GM21447 (cell line): ENCODE results near the gene RNF130.
"Not testable (repeated sequence)": the region's sequence is repeated elsewhere in the genome, so short reads cannot be mapped to it uniquely, and the experiment has no call there.

Source experiments
- ATAC-seq: cut with Tn5 transposase; IDR thresholded peaks from one replicate; pipeline ENCODE4 v1.9.1; 2021; ENCODE audit not compliant: unreplicated experiment

The RNF130 gene

DNA sequence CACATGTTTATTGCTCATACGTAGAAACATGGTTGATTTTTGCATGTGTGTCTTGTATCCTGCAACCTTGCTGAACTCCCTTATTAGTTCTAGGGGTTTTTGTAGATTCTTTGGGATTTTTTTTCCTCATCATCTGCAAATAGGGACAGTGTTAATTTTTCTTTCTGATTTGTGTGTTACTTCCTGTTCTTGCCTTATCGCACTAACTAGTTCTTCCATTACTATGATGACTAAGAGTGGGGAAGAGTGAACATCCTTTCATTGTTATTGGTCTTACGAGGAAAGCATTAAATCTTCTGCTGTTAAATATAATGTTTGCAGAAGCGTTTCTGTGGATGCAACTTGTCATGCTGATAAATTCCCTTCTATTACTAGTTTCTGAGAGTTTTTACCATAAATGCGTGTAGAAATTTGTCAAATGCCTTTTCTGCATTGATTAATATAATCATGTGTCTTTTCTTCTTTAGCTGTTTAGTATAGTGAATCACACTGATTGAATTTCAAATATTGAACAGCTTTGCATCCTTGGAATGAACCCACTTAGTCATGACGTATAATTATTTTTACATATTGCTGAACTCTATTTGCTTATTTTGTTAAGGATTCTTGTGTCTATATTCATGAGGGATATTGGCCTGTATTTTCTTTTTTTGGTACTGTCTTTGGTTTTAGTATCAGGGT, 32.1 kb upstream of the RNF130 start:
- no peak for ATAC-seq

DNA sequence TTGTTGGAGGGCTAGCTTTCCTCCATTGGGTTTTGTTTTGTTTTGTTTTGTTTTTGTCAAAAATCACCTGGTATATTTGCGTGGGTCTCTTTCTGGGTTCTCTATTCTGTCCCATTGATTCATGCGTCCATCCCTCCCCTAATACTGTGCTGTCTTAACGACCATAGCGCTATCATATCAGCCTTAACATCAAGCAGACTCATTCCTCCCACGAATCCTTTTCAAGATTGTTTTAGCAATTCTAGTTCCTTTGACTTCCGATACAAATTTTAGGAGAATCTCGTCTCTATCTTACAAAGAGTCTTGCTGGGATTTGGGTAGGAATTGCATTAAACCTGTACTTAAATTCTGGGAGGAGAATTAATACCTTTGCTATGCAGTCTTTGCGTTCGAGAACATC, 31.1 kb upstream of the RNF130 start:
- no peak for ATAC-seq

DNA sequence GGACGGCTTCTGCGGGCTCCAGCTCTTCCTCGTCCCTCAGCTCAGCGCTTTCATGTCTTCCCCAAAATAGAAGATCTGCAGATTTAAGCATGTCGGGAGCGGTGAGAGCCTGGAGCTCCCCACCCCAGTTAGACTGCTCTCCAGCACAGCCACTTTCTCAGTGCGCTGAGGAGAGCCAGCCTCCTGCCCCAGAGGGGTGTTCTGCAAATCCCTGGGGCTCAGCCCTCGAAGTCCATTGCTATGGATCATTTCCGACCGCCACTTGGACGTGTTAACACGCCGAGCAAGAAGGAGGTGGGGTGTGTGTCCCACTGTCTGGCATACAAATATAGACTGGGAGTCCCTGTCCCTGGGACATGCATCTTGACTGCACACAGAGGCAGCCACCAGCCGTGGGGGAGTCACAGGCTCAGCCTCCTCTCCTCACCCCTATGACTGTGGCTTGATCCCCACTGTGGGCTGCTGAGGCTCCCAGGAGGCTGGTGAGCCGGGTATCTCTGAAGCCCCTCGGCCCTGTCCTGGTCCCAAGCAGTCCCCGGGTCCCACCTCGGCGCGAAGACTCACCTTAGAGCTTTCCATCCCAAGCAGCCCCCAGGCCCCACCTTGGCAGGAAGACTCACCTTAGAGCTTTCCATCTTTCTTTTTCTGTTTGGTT, 30.0 kb upstream of the RNF130 start:
- ATAC-seq = no peak

DNA sequence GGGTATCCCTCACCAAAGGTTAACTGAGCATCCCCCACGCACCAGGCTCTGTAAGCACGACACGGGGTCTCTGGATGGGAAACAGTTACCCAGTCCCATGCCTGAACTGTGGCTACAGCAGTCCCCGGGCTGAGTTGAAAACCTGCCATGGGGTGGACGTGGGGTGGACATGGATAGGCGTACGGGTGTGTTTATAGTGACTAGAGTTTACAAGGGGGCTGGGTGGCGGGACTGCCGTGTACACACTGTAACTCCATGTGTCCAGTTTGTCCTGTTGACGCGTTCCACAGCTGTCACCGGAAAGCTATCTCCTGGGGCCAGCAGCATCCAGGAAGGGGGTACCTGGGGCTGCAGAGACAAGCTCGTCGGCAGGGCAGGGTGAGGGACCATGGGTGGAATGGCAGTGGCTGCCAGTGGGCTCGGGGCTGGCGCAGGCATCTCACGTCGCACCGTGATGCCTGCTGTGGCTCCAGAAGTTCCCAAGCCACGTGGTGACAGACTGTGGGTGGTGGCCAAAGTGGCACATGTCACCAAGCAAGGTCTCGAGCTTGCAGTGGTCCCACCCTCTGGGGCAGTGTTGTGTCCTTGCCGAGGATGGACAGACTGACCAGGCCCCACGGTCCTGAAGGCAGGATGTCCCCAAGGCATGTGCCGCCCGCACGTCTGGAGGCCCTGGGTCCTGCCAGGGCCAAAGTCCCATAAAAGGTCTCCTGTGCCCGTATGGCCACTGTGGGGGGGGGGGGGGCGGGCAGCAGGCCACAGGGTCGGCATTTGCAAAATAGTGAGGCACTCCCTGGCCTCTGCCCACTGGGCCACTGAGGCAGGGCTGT, 29.3 kb upstream of the RNF130 start:
- ATAC-seq = no peak

DNA sequence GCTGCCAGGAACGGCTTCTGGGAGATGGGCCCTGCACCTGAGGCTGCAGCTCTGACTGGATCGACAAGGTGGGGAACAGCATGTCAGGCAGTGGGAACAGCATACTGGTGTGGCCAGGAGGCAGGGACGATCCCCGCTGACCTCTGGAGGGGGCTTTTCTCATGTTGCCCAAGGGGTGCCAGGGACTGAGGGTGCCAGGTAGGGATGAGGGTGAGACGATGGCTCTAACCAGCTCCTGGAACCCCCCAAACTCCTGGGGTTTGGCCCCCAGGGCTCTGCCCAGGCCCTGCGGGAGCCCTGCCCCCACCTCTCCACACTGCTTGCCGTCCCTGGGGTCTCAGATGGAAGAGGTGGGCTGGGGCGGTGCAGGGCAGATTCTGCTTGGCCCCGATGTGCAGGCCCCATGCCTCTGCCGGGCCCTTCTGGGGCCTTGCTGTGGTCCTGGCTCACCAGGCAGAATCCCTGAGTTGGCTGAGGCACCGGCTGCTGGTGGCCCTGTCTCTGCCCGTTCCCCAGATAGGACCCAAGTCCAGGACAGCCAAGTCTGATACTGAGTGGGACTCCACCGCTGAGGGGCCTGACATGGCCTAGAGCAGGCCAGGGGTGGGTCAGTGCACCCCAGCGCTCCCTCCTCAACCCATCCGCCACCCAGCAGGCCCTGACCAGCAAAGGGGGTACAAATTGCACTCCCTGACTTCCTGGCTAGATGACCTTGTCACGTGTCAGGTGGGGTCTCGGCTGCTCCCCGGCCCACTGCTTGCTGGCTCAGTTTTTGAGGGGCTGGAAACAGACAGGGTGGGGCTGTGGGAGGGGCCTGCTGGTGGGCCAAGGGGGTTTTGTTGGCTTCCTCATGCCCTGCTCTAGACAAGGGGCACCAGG, 28.4 kb upstream of the RNF130 start:
- no peak for ATAC-seq

DNA sequence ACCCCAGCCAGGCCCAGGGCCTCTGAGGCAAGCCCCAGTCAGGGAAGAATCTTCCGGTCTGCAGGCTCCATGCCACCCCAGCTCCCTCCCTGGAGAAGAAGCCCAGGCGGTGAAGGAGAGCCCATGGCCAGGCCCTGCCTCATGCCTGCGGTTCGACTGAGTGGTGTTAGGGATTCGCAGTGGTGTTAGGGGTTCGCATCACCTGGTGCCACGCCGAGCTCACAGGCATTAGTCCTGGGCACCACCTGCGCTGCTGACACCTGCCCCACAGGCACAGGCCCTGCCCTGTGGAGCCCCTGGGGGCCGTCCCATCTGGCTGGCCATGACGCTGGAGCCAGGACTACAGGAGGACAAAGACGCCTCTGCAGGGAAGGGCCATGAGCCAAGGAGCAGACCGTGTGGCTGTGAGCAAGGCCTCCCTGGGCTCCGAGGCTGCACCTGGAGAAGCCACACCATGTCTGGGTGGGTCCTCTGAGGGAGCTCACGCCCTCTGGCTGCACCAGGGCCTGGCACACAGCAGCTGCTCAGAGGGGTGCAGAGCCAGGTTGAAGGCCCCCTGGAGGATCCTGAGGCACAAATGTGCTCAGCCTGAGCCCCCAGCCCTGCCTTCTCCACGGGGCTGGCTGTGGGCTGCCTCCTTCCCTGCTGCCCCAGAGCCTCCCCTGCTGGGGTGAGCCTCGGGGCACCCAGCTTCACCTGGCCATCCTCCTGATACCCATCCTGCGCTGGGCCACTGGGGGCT, 27.6 kb upstream of the RNF130 start:
- no peak for ATAC-seq

DNA sequence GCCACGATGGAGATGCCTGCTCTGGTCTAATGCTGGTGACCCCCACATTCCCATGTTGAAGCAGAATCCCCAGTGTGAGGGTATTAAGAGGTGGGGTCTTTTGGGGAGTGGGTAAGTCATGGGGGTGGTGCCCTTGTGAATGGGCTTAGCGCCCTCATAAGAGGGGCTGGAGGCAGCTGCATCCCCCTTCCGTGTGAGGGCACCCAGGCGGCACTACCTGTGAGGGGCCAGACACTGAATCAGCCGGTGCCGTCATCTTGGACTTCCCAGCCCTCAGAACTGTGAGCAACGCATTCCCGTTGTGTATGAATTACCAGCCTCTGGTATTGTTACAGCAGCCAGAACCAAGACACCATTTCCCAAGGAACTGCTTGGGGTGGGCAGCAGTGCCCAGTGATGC, 27.0 kb upstream of the RNF130 start:
- ATAC-seq = no peak

DNA sequence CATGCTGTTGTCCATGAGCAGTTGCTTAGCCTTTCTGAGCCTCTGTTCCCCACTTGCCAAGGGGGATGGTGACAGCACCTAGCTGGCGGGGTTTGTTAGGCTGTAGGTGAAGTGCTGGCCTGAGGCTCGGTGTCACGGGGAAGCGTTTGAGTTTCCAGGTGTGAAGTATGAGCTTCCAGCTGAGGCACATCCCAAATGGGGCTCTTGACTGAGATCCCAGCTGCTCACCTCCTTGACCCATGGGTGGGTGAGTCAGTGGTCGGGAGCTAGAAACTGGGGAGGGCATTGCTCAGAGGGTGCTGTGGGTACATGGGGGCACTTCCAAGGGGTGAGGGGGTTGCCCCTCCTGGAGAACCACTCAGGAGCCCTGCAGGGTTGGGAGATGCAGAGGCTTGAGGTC, 26.4 kb upstream of the RNF130 start:
- no peak for ATAC-seq

DNA sequence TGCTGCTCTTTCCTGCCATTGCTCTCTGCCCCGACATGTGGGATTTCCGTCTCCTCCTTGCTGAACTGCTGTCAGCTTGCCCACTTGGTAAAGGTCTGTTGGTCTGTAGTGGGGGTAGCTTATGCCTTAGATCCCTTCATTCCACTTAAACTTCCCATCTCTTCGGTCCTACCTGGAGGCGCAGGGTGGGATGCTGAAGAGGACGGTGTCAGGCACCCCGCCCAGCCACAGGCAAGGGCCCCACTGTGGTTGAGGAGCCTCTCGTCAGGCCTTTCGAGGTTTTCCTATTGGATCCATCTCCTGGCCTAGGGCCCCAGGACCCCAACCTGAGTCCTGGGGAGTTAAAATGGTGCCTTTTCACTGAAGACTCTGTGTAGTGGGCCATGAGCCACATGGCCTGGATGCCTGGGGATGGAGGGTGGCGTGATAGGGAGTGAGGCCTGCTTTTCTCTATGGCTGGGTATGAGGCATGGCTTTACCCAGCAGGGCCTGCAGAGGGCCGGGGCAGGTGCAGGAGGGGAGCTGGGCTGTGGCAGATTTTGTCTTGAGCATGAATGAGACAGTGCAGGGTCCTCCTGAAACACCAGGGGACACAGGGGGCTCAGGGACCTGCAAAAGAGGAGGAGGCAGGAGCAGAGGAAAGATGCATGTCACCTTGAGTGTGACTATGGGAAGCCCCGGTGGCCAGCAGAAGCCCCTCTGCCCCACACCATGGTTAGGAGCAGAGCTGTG, 25.8 kb upstream of the RNF130 start:
- ATAC-seq = no peak

DNA sequence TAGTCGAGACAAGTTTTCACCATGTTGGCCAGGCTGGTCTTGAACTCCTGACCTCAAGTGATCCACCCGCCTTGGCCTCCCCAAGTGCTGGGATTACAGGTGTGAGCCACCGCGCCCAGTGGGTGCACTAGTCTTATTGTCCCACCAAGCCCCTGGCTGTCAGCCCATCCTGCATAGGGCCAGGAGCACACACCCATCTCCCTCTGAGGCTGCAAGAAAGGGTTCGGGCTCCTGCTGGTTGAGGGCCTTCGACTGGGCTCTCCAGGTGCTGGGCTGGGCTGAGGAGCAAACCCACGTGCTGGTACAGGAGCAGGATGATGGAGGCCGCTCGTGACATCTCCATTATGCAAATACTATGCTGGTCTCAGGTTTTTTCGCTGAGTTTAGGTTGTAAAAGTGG, 25.1 kb upstream of the RNF130 start:
- no peak for ATAC-seq

DNA sequence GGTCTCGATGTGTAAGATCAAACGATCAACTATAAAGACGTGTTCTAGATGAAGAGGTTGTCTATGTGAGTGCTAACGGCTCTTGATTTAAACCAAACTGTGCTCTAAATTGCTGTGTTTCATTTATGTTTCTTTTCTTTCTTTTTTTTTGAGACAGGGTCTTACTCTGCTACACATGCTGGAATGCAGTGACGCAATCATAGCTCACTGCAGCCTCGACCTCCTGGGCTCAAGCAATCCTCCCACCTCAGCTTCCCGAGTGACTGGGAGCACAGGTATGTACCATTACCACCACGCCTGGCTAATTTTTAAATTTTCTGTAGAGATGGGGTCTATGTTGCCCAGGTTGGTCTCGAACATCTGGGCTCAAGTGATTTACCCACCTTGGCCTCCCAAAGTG, 24.0 kb upstream of the RNF130 start:
- ATAC-seq = no peak

DNA sequence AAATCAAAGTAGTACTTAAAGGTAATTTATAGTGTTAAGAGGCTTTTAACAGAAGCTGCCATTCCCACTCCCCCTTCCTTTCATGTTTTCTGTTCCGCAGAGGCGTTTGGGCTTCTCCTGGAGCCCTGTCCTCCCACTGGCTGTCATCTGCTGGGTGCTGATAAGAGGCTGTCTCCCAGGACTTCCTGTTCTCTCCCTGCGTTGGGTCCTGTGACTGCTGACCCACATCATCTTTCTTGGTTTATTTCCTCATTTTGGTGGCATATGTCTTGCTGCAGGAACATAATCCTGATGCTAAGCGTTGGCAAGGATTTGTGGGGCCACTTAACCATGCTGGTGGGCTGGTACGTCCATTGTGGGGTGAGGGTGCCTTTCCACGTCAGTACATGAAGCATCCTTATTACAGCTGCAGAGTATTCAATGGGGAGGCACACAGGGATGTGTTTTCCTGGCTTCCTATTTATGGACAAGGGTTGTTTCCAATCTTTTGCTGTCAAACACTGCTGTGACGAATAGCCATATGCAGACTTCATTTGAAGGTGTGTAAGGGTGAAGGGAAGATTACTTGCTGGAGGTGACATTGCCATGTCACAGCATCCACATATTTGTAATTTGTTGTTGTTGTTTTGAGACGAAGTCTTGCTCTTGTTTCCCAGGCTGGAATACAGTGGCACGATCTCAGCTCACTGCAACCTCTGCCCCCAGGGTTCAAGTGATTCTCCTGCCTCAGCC, 22.3 kb upstream of the RNF130 start:
- no peak for ATAC-seq

DNA sequence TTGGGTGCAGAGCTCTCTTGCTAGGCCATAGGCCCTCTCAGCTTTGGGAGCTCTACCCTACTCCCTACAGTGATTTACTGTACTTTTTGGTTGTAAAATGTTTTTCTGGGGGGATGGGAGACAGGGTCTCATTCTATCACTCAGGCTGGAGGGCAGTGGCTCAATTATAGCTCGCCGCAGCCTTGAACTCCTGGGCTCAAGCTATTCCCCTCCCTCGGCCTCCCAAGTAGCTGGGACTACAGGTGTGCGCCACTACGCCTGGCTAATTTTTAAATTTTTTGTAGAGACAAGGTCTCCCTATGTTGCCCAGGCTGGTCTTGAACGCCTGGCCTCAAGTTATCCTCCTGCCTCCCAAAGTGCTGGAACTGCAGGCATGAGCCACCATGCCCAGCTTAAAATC, 21.7 kb upstream of the RNF130 start:
- no peak for ATAC-seq

DNA sequence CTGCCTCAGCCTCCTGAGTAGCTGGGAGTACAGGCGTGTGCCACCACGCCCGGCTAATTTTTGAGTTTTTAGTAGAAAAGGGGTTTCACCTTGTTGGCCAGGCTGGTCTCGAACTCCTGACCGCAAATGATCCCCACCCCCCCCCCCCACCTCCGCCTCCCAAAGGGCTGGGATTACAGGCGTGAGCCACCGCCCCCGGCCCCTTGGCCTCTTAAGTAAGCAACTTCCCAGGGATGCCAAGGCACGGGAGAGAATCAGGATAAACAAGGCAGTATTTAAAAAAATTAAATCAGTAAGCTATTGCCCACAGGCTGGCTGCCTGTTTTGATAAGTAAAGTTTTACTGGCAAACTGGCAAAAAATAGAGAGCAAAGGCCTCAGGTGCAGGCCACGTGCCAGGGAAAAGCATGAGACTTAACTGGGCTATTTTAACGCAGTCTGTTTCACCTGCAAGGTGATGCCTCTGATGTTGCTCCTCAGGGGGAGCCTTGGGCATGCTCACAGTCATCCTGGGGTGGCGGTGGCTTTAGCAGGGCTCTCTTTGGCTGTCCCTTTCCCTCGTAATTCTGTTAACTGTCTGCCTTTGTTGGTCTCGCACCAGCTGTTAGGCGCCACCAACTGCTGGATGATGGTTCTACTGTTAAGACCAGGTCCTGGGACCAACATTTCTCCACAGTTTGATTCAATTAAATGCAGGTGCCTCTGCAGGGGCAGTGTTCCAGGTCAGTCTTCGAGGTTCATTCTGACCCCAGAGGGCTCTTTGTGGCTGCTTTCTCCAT, 19.4 kb upstream of the RNF130 start:
- ATAC-seq = no peak

DNA sequence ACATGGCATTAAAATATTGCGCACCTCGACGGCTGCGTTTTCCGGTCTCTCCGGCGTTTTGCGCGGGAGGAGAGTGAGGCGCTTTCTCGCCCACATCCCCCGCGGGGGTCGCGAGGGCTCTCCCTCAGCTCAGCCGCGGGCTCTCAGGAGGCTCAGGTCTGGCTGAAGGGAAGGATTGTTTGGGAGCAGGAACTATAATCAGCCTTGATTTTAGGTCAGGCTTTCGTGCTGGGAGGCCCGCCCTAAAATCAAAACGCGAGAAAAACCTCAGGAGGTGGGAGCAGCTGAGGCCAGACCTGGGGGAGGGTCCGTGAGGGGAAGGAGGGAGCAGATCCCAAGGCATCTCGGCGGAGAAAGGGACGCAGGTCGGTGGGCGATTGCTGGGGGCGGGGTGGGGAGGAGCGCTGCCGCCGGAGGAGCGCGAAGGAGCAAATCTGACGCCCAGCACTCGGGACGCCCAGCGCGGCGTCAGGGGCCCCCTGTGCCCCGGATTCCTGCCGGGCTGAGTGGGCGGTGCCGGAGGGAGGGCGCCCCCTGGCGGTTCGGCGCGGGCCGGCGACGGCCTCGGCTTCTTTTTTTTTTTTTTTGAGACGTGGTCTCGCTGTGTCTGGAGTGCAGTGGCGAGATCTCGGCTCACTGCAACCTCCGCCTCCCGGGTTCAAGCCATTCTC, 18.7 kb upstream of the RNF130 start:
- ATAC-seq = no peak

DNA sequence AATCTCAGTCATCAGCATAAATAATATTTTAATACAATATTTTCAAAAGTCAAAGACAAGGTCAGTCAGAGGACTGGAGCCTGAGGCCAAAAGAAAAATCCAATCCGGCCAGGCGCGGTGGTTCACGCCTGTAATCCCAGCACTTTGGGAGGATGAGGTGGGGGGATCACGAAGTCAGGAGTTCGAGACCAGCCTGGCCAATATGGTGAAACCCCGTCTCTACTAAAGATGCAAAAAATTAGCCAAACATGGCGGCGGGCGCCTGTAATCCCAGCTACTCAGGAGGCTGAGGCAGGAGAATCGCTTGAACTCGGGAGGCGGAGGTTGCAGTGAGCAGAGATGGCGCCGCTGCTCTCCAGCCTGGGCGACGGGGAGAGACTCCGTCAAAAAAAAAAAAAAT, 18.1 kb upstream of the RNF130 start:
- ATAC-seq = not testable (repeated sequence)

DNA sequence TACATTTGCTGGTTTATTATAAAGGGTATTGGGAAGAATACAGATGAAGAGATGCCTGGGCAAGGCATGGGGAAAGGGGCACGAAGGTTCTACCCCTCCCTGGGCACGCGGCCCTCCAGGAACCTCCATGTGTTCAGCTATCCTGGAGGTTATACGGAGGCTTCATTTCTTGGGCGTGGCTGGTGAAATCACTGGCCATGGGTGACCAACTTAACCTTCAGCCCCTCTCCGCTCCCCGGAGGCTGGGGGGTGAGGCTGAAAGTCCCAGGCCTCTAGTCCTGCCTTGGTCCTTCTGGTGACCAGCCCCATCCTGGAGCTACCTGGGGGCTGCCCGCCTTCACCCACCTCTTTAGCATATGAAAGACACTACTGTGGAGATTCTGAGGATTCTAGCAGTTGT, 17.0 kb upstream of the RNF130 start:
- no peak for ATAC-seq
